Measurements from ENCODE around the gene TGFB1I1.

Gene TGFB1I1

DNA sequence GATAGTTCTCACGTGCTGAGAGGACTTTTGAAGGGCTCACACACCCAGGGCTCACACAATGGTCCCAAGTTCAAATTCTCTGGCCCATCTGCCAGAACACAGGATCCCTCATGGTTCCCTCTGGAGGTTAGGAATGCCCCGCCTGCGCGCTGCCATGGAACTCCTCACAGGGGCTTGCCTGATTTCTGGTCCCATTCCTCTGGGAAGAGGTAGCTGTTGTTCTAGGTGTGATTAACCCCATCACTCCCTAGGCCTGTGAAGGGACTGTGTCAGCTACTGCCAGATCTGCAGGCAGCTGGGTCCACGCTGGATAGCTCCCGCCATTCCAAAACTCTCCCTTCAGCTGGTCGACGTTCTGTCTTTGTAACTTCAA, 15.0 kb upstream of the TGFB1I1 start:
- H3K9me3 Mint-ChIP-seq: no peaks in the 10 kb centered on the region
- peak overlapping the region; percentile 93 to 94 (median 93) for H3K4me3 Mint-ChIP-seq
- no peaks in the 10 kb centered on the region for H3K27me3 Mint-ChIP-seq (ENCODE audit: low read depth)
- peaks cover 48% of the 10 kb centered on the region for H3K4me1 Mint-ChIP-seq
- TF ChIP-seq, protein P1, sequence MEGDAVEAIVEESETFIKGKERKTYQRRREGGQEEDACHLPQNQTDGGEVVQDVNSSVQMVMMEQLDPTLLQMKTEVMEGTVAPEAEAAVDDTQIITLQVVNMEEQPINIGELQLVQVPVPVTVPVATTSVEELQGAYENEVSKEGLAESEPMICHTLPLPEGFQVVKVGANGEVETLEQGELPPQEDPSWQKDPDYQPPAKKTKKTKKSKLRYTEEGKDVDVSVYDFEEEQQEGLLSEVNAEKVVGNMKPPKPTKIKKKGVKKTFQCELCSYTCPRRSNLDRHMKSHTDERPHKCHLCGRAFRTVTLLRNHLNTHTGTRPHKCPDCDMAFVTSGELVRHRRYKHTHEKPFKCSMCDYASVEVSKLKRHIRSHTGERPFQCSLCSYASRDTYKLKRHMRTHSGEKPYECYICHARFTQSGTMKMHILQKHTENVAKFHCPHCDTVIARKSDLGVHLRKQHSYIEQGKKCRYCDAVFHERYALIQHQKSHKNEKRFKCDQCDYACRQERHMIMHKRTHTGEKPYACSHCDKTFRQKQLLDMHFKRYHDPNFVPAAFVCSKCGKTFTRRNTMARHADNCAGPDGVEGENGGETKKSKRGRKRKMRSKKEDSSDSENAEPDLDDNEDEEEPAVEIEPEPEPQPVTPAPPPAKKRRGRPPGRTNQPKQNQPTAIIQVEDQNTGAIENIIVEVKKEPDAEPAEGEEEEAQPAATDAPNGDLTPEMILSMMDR (IDR thresholded peaks at IDR 0.05; ENCODE audit: unreplicated experiment in 3 of 3): no peak
- no peaks in the 10 kb centered on the region for H3K36me3 Mint-ChIP-seq (ENCODE audit: low read depth)
- H3K27ac Mint-ChIP-seq: no peak overlapping the region

GRCh38 chr16:31458073-31458843, 13.7 kb upstream of the TGFB1I1 start:
- Mint-ChIP-seq H3K36me3 (ENCODE audit: low read depth) (peaks cover 7% of the 10 kb centered on the region), H3K9me3 (no peaks in the 10 kb centered on the region), H3K4me1 (peaks cover 42% of the 10 kb centered on the region), H3K27ac (peak overlapping the region; percentile 97 to 99 (median 97)), H3K27me3 (ENCODE audit: low read depth) (no peaks in the 10 kb centered on the region), H3K4me3 (peak overlapping the region; percentile 93 to 94 (median 93))
- TF ChIP-seq, protein P1 (IDR thresholded peaks at IDR 0.05; ENCODE audit: unreplicated experiment in 3 of 3): no peak

DNA sequence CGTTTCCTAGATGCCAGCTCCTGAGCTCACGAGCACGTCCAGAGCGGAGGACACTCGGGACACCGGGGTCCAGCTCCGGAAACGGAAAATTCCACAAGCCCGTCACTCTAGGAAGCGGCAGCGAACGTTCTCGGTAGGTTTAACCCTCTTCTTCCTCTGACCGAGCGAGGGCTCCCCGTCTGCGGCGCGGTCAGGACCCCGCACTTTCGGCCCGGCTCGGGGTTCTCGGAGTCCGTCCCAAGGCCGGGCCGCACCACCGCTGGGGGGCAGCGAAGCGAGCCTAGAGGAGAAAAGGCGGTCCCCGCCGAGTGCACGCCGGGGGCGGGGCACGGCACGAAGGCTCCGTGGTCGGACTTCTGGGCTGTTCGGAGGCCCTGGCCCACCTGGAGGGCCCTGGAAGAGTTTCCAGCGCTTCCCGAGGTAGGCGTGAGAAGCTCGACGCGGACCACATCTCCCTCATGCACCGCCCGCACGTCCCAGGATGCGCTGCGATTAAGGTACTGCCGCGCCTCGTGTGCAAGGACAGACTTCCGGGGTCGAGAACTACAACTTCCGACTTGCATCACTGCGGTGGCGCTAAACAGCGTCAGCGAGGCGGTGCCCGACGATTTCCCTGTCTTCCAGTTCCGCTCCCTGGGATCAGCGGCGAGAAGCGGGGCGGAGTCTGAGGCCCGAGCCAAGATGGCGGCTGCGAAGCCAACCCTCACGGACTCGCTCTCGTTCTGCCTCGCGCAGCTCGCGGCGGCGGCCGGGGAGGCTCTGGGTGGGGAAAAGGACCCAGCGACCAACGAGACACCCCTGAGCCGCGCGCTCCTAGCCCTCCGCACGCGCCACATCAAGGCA, 12.9 kb upstream of the TGFB1I1 start, which contains the start of gene ARMC5:
Gene ARMC5, plus strand, starts transcription at position 658 of the 843 bp plus-strand sequence. Its CDS starts 24 bp downstream, at position 682.
- Mint-ChIP-seq H3K36me3 (ENCODE audit: low read depth) (peaks cover 14% of the 10 kb centered on the region), H3K4me1 (peaks cover 36% of the 10 kb centered on the region), H3K4me3 (peak within 1 kb of the TSS; percentile 93 to 94 (median 93)), H3K27ac (peak within 1 kb of the TSS; percentile 97 to 99 (median 98)), H3K27me3 (ENCODE audit: low read depth) (no peaks in the 10 kb centered on the region), H3K9me3 (no peaks in the 10 kb centered on the region)
- TF ChIP-seq, protein P1 (IDR thresholded peaks at IDR 0.05; ENCODE audit: unreplicated experiment in 3 of 3): peak; percentile 39 to 54 (median 43)

- Mint-ChIP-seq H3K4me1 (peaks cover 34% of the 10 kb centered on the region), H3K4me3 (peak overlapping the region; percentile 93 to 94 (median 93)), H3K9me3 (no peaks in the 10 kb centered on the region), H3K36me3 (ENCODE audit: low read depth) (peaks cover 16% of the 10 kb centered on the region), H3K27me3 (ENCODE audit: low read depth) (no peaks in the 10 kb centered on the region), H3K27ac (peak overlapping the region; percentile 97 to 99 (median 98))
- TF ChIP-seq, protein P1 (IDR thresholded peaks at IDR 0.05; ENCODE audit: unreplicated experiment in 3 of 3): no peak
Measured at GRCh38 chr16:31459687-31460581, 12.0 kb upstream of the TGFB1I1 start.

DNA sequence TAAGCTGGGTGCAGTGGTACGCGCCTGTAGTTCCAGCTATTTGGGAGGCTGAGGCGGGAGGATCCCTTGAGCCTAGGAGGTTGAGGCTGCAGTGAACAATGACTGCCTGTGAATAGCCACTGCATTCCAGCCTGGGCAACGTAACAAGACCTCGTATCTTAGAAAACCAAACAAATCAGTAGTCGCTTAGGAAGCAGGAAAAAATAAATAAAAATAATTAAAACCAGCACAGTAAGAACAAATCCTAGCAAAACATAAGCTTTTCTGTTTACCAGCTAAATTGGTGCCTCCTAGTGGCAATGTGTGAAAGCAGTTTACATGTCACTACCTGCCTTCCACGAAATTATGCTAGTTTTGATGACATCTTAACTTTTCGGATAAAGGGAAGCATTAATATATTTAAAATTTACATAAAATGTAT, 11.4 kb upstream of the TGFB1I1 start:
- Mint-ChIP-seq H3K9me3 (no peaks in the 10 kb centered on the region), H3K27me3 (ENCODE audit: low read depth) (no peaks in the 10 kb centered on the region), H3K27ac (peak overlapping the region; percentile 97 to 99 (median 98)), H3K4me3 (peak overlapping the region; percentile 89 to 93 (median 93)), H3K36me3 (ENCODE audit: low read depth) (peaks cover 22% of the 10 kb centered on the region), H3K4me1 (peaks cover 27% of the 10 kb centered on the region)
- TF ChIP-seq, protein P1 (IDR thresholded peaks at IDR 0.05; ENCODE audit: unreplicated experiment in 3 of 3): peak; percentile 61 to 72 (median 67)

Measured in nephron (organoid).